Endothelial cell of umbilical vein (primary cell): ENCODE results near the gene ITGB1BP1. TPM values are rescaled to one million over a fixed set of nuclear protein-coding genes. Genes with fewer than 3 reads are reported as not detected.

Experiments used
- BruUV-seq: library from RNA; stranded (reverse); fragments of 400-500 nt; replicated peaks from 2 replicates; lab custom pipeline; 2021; lab: Mats Ljungman, UMichigan
- CTCF ChIA-PET: fragments of 300-600, 350-600 bp; sonication (Branson Sonifier 250); formaldehyde crosslinking; loops from one replicate; lab custom pipeline; 2021; ENCODE audit warnings: antibody characterized with exemption, inconsistent platforms; lab: Charles Lee
- POLR2A ChIA-PET: fragments of 300-600, 350-600 bp; sonication (Branson Sonifier 250); formaldehyde crosslinking; loops from one replicate; lab custom pipeline; 2021; ENCODE audit warnings: antibody characterized with exemption, inconsistent platforms; lab: Charles Lee
- DNase-seq: peaks from one replicate; pipeline ENCODE4 v3.0.0-alpha.2; 2011; ENCODE audit warnings: low read depth, low spot score
- FAIRE-seq: peaks from 2 replicates; lab custom pipeline; 2011; peaks lifted over from hg19 to GRCh38; lab: Jason Lieb, UNC
- H2AFZ ChIP-seq: 2 replicates; pipeline ENCODE4 v1.6.0; 2012; ENCODE audit warnings: low read depth, low read length, control low read depth, inconsistent platforms
- H3K27ac ChIP-seq: 2 replicates; pipeline ENCODE4 v1.5.1; 2011; ENCODE audit warnings: low read depth, mild to moderate bottlenecking, control low read depth, low read length, moderate library complexity; ENCODE audit not compliant: insufficient read depth
- H3K27me3 ChIP-seq, 2 experiments: 2 replicates each; pipeline versions ENCODE4 v1.6.0 to v1.6.1; 2011; ENCODE audit warnings: low read length in 2 of 2, mixed read lengths in 1 of 2; ENCODE audit not compliant: control insufficient read depth in 2 of 2, insufficient read depth in 2 of 2
- H3K36me3 ChIP-seq, 2 experiments: 2 replicates in 1 of 2; 3 replicates in 1 of 2; pipeline ENCODE4 v1.5.1; 2011; ENCODE audit warnings: low read length in 2 of 2, mild to moderate bottlenecking in 1 of 2, moderate library complexity in 1 of 2; ENCODE audit not compliant: control insufficient read depth in 2 of 2, insufficient read depth in 2 of 2; ENCODE audit errors: extremely low read depth in 1 of 2
- H3K4me1 ChIP-seq: 3 replicates; pipeline ENCODE4 v1.5.1; 2011; ENCODE audit warnings: mild to moderate bottlenecking, low read length; ENCODE audit not compliant: control insufficient read depth, insufficient read depth; ENCODE audit errors: extremely low read depth
- H3K4me2 ChIP-seq: 2 replicates; pipeline ENCODE4 v1.6.1; 2011; ENCODE audit warnings: low read length, control low read depth, mixed read lengths; ENCODE audit not compliant: insufficient read depth
- H3K4me3 ChIP-seq, 3 experiments: fragments of 200-600 bp in 1 of 3; sonication (generic), shearing (Covaris generic) in 1 of 3; replicated peaks in 1 of 3; 2 replicates each; pipeline ENCODE4 v1.5.1; 2011 to 2016; ENCODE audit warnings: control low read depth in 3 of 3, low read length in 3 of 3, mild to moderate bottlenecking in 2 of 3, inconsistent platforms in 1 of 3, low read depth in 1 of 3, moderate library complexity in 1 of 3; ENCODE audit not compliant: insufficient read depth in 1 of 3
- H3K79me2 ChIP-seq: 2 replicates; pipeline ENCODE4 v1.6.0; 2012; ENCODE audit warnings: low read length, inconsistent platforms; ENCODE audit not compliant: control insufficient read depth, insufficient read depth
- H3K9ac ChIP-seq: replicated peaks from 2 replicates; pipeline ENCODE3; 2011; ENCODE audit warnings: low read length, control low read depth; ENCODE audit not compliant: insufficient read depth; ENCODE audit errors: extremely low read depth
- H3K9me1 ChIP-seq: replicated peaks from 3 replicates; pipeline ENCODE4 v1.6.0; 2011; ENCODE audit warnings: mild to moderate bottlenecking, low read length; ENCODE audit not compliant: control insufficient read depth, insufficient read depth; ENCODE audit errors: extremely low read depth
- H3K9me3 ChIP-seq: replicated peaks from 2 replicates; pipeline ENCODE4 v1.5.1; 2012; ENCODE audit warnings: low read length, inconsistent platforms; ENCODE audit not compliant: control insufficient read depth, insufficient read depth
- H4K20me1 ChIP-seq: replicated peaks from 2 replicates; pipeline ENCODE3; 2011; ENCODE audit warnings: mild to moderate bottlenecking, low read length; ENCODE audit not compliant: control insufficient read depth, insufficient read depth; ENCODE audit errors: extremely low read depth
- CTCF ChIP-seq, 2 donors: IDR thresholded peaks; 1 replicate in 1 of 2; 2 replicates in 1 of 2; pipeline ENCODE4 v1.5.1; 2011; ENCODE audit warnings: low read length in 2 of 2, mild to moderate bottlenecking in 2 of 2, moderate library complexity in 2 of 2, control low read depth in 1 of 2, inconsistent platforms in 1 of 2, low read depth in 1 of 2; ENCODE audit not compliant: insufficient read depth in 1 of 2; ENCODE audit errors: extremely low read depth in 1 of 2
- EZH2 ChIP-seq: IDR thresholded peaks from 2 replicates; pipeline ENCODE4 v1.6.1; 2012; ENCODE audit warnings: borderline replicate concordance, low read depth, mild to moderate bottlenecking, moderate library complexity, low read length, inconsistent platforms; ENCODE audit not compliant: severe bottlenecking
- FOS ChIP-seq: IDR thresholded peaks from 2 replicates; pipeline ENCODE4 v1.6.1; 2011; ENCODE audit warnings: mild to moderate bottlenecking, low read length, moderate library complexity, borderline replicate concordance; ENCODE audit not compliant: insufficient read depth
- GATA2 ChIP-seq: IDR thresholded peaks from 2 replicates; pipeline ENCODE4 v1.7.0; 2011; ENCODE audit warnings: low read depth, mild to moderate bottlenecking, moderate library complexity, mixed read lengths, low read length; ENCODE audit not compliant: insufficient read length, insufficient read depth
- JUN ChIP-seq: IDR thresholded peaks from 2 replicates; pipeline ENCODE4 v1.6.1; 2011; ENCODE audit warnings: borderline replicate concordance, low read depth; ENCODE audit not compliant: insufficient read length, insufficient read depth
- MYC ChIP-seq: IDR thresholded peaks from one replicate; pipeline ENCODE4 v1.6.1; 2011; ENCODE audit warnings: mild to moderate bottlenecking, low read depth, low read length
- POLR2A ChIP-seq: IDR thresholded peaks from 2 replicates; pipeline ENCODE4 v1.6.1; 2012; ENCODE audit warnings: low read depth, mild to moderate bottlenecking, control low read depth, low read length
- POLR2AphosphoS5 ChIP-seq: IDR thresholded peaks from 2 replicates; pipeline ENCODE4 v1.6.1; 2012; ENCODE audit warnings: low read depth, mild to moderate bottlenecking, control low read depth, low read length, moderate library complexity; ENCODE audit not compliant: insufficient read depth
- dilution Hi-C: fragments of 300-500 bp; cut with MboI; formaldehyde crosslinking; loops from one replicate; pipeline ENCODE4 v1.15.0; 2019; ENCODE audit warnings: low sequenced_read_pairs; ENCODE audit not compliant: extremely low pct_ligation_motif_present
- intact Hi-C: fragments of 100-400 bp; cut with micrococcal nuclease; formaldehyde crosslinking; loops from one replicate; pipeline ENCODE4 v1.10.0; 2022
- polyA plus RNA-seq, 4 experiments: library from polyadenylated mRNA; depleted of rRNA in 3 of 4; stranded (reverse) in 3 of 4; unstranded in 1 of 4; fragments of >200 nt; gene quantifications; 2 replicates each; pipeline versions ENCODE4 v1.2.1 to v1.2.3, GENCODE V29; 2011 to 2012; ENCODE audit warnings: missing spikeins in 1 of 4
- total RNA-seq: library from RNA; stranded (reverse); gene quantifications from 2 replicates; pipeline ENCODE4 v1.2.3, GENCODE V29; 2021
- TF ChIP-seq, protein P1 (sequence below): IDR thresholded peaks from 2 replicates; pipeline ENCODE4 v1.6.1; 2011; ENCODE audit not compliant: insufficient read depth, insufficient read length

ITGB1BP1 gene
- total and polyA plus RNA-seq, 2 donors (not counting 3 experiments of a cell fraction or from before 2014, with no cell fraction given): 45.0 to 170 TPM

DNA sequence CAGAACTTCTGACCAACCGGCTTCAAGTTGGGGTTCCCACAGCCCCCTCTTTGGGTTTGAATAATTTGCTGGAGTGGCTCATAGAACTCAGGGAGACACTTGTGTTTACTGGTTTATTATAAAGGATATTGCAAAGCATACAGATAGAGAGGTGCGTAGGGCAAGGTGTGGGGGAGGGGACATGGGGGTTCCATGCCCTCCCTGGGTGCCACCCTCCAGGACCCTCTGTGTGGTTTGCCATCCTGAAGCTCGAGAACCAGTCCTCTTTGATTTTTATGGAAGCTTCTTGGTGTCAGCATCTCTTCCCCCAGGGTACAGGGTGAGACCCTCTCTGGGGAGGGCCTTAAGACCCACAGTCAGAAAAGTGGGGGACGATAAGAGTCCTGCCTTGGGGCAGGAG lies 38.8 kb downstream of the ITGB1BP1 start:
- H3K27me3 ChIP-seq: no peaks in the 10 kb centered on the region
- ChIA-PET CTCF (no interaction called here), POLR2A (no interaction called here)
- BruUV-seq: no TSS peak
- no peaks in the 10 kb centered on the region for H4K20me1 ChIP-seq
- no peak overlapping the region for H3K9ac ChIP-seq
- no peak overlapping the region for H2AFZ ChIP-seq
- DNase-seq (no peak), FAIRE-seq (no peak)
- no peak overlapping the region for H3K27ac ChIP-seq
- no peaks in the 10 kb centered on the region for H3K4me1 ChIP-seq
- H3K79me2 ChIP-seq: no peaks in the 10 kb centered on the region
- TF ChIP-seq GATA2: no peak
- H3K36me3 ChIP-seq: peaks cover 25 to 56% of the 10 kb centered on the region in 2 experiments
- intact Hi-C loops: no loop called here
- dilution Hi-C loops: no loop called here
- H3K9me3 ChIP-seq: no peaks in the 10 kb centered on the region
- no peak overlapping the region for H3K4me3 ChIP-seq
- no peak overlapping the region for H3K4me2 ChIP-seq
- no peaks in the 10 kb centered on the region for H3K9me1 ChIP-seq

- Histone ChIP-seq H3K27ac (no peak overlapping the region), H3K4me2 (no peak overlapping the region), H3K4me3 (no peak overlapping the region), H3K36me3 (peaks cover 20 to 44% of the 10 kb centered on the region in 2 experiments), H3K9ac (no peak overlapping the region), H2AFZ (no peak overlapping the region), H3K4me1 (peaks cover 9% of the 10 kb centered on the region), H3K79me2 (no peaks in the 10 kb centered on the region), H3K9me3 (no peaks in the 10 kb centered on the region), H4K20me1 (no peaks in the 10 kb centered on the region), H3K27me3 (no peaks in the 10 kb centered on the region), H3K9me1 (no peaks in the 10 kb centered on the region)
- intact Hi-C loops (no loop called here), dilution Hi-C loops (no loop called here)
- TF ChIP-seq MYC: no peak
- TF ChIP-seq CTCF (IDR thresholded peaks at IDR 0.05; ENCODE audit: extremely low read depth in 1 of 2, insufficient read depth in 1 of 2, low read depth in 1 of 2, low read length in 2 of 2): no peak
- TF ChIP-seq, protein P1, sequence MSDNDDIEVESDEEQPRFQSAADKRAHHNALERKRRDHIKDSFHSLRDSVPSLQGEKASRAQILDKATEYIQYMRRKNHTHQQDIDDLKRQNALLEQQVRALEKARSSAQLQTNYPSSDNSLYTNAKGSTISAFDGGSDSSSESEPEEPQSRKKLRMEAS: no peak
- TF ChIP-seq POLR2A: no peak
- no peak for TF ChIP-seq JUN
- TF ChIP-seq POLR2AphosphoS5: no peak
- no peak for TF ChIP-seq FOS
- no peak for TF ChIP-seq EZH2
- no peak for TF ChIP-seq GATA2
- DNase-seq (no peak), FAIRE-seq (no peak)
- no TSS peak for BruUV-seq
- ChIA-PET POLR2A (no interaction called here), CTCF (interaction anchor here (2.2 kb wide), 1 partner anchor 240 kb away, joined by 7 read pairs; no protein-coding TSS in a partner anchor)
Measured at GRCh38 chr2:9382604-9383235, 40.6 kb downstream of the ITGB1BP1 start.
